Raji (cell line): ENCODE measurements around the gene SPAG4.

Source experiments
- POLR2A ChIP-seq: IDR thresholded peaks from 2 replicates; pipeline ENCODE4 v1.6.1; 2011; ENCODE audit warnings: low read depth, low read length, control low read depth; ENCODE audit not compliant: insufficient read depth

Gene SPAG4

GRCh38 chr20:35592339-35592974 is 23.2 kb upstream of the SPAG4 start:
- TF ChIP-seq POLR2A: no peak

DNA sequence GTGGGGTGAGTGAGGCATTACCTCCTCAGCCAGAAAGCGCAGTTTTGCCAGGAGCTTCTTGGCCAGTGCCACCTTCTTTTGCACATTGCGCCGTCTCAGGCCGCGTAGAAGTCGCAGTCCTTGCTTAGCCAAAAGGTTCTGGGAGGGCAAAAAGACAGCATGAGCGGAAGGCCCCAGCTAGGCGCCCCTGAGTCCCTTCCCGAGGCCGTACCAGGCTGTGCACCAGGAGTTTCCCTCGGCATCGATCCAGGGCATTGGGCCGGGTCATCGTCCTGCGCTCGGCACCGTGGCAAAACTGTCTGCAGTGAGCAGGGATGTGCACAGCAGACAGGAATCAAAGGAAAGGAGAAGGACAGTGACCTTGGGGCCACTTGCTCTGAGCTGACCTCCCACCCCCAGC is 20.2 kb upstream of the SPAG4 start:
- no peak for TF ChIP-seq POLR2A

DNA sequence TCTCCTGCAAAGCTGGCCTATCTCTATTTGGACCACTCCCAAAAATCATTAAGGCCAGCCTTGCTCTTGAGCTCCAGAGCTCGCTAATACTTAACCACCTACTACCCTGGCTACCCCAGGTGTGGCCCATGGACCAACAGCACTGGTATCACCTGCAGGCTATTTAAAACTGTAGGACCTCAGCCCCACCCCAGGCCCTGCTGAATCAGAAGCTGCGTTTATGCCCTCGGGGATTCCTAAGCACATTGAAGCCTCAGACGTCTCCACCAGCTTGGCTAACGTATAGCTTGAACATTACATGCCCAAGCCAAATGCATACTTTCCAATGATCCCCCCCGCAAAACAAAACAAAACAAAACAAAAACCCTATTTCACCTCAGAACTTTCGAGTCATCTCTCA is 19.7 kb upstream of the SPAG4 start:
- no peak for TF ChIP-seq POLR2A

DNA sequence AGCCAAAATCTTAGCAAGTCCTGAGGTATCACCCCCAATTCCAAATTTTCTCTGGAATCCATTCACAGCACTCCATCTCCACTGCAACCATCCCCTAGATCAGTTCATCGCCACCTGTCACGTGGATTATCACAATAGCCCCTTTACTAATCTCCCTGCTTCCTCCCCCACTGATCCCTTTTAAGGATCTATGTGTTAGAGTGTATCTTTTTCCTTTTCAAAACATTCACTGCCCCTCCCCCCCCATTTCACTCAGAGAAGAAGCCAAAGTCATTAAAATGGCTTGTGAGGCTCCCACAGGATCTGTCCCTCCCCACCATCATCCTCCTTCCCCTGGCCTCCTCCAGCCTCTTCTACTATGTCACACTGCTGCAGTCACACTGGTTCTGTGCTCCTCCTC is 18.4 kb upstream of the SPAG4 start:
- TF ChIP-seq POLR2A: no peak

DNA sequence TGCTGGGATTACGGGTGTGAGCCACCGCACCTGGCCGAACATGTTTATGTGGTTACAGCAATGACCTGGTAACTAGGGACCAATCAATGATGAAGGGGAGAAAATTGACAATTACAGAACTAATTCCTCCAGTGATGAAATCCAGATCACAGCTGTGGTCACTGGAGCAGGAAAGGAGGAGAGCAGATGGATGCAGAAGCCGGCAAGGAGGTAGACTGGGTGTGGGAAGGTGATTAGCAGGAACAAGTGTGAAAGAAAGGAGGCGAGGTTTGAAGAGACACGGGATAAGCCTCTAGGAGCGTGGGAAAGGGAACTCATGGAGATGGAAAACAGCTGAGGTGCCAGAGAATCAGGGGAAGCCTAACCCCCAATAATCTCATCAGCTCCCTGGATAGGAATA is 17.2 kb upstream of the SPAG4 start:
- TF ChIP-seq POLR2A: no peak

DNA sequence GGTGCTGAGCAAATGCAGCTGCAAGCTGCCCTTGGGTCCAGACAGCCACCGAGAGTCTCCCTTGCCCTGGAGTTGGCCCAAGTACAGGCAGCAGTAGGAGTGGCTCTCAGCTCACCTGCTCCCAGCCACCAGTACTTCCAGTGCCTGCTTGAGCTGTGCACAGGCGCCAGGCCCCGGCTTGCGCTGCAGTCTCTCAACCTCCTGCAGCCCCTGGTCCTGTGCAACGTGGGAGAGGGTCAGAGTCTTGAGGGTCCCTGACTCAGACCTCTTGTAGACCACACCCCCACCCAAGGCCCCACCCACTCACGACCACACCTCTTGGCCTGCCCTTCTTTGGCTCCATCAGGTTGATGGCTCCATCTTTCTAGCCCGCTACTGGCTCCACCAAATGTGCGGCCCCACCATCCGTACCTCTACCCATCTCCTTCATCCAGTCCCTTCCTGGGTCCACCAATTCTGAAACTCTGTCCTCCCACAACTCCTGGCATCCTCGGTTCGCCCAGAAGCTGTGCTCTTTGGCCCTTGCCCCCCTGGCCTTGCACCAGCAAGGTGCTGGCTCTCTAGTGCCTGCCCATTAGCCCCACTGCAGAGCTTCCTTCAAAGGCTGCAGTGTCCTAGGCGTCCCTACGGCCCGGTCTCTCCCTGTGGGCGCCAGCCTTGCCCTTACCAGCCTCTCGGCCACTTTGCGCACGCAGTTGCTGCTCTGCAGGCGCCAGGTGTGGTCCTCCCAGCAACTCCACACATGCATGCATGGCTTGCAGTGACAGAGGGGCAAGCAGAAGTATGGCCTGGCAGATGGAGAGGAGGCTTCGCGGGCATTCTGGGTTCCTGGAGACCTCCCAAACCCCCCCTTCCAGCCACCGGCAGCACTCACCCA is 16.5 kb upstream of the SPAG4 start:
- TF ChIP-seq POLR2A: no peak

- no peak for TF ChIP-seq POLR2A
These were observed 15.9 kb upstream of the SPAG4 start for GRCh38 chr20:35599776-35600120.

- TF ChIP-seq POLR2A: no peak
These were observed 15.2 kb upstream of the SPAG4 start for GRCh38 chr20:35600176-35600992.

GRCh38 chr20:35600993-35601973 is 14.3 kb upstream of the SPAG4 start:
- no peak for TF ChIP-seq POLR2A

DNA sequence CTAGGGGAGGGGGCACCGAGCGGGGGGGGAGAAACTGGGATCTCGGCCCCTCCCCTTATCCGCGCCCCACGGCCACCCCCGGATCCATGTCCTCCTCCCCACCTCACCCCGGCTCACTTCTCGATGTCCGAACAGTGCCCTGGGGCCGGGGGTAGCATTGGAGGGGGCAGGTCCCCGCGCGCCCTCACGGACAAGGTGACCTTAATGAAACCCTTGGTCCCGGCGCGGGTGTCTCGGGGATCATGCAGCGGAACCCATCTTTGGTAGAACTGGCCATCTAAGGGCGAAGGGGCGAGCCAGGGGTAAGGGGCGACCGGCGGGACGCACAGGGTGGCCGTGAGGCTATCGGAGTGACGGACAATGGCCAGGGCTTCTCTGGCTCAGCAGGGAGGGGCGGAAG is 13.6 kb upstream of the SPAG4 start:
- no peak for TF ChIP-seq POLR2A

GRCh38 chr20:35602851-35603495 is 12.7 kb upstream of the SPAG4 start:
- TF ChIP-seq POLR2A: no peak

DNA sequence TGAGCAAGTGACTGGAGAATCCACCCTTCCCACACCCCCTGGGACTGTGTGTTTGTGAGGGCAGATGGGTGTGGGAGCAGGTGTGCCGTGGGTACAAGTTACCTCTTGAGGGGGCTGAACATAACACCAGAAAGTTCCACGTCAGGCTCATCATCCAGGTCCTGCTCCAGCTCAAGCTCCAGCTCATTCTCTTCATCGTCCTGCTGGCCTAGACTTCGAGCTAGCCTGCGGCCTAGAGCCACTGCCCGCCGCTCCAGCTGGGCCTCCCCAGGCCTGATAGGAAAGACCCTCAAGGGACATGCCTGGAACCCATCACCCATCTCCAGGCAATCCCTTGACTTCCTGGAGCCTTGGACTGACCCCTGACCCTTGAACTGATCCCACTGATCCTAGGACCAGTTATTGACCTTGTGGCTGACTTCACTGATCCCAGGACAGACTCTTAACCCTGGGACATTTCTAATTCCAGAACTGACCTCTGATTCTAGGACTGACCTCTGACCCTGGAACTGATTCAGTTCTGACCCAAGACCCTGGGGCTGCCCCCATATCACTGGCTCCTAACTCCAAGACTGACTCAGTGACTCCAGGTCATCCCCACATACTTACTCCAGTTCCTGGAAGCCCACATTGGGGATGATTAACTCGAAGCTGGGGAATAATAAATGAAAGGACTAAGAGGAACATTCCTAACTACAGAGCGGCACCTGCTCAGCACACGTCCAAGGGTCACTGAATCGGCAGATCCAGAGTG is 11.8 kb upstream of the SPAG4 start:
- no peak for TF ChIP-seq POLR2A

DNA sequence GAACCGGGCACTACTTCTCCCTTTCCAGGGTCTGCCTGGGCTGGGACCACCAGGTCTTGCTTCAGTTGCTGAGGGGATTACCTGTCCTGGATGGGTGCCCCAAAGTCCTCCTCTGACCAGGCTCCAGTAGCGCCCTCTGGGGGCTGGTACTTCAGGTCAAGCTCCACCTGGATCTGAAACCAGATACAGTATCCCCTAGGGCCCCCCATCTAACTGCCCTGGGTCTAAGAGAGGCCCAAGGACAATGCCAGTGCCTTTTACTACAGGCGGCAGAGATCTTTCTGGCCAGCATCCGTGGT is 11.2 kb upstream of the SPAG4 start:
- TF ChIP-seq POLR2A: no peak

DNA sequence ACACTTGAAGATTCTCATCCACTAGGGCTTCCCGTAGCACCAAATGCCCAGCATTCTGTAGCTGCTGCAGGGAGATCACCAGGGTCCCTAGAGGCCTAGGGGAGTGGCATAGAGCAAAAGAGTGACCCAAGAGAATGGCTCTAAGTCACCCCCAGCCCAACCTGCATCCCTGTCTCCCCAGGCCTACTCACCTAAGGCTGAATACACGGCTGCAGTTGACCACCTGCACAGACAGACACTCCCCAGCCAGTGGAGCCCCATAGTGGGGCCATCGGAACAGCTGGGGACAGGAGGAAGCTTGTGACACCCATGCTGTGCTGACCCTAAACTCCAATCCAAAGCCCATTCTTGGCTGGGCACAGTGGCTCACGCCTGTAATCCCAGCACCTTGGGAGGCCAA is 9.5 kb upstream of the SPAG4 start:
- no peak for TF ChIP-seq POLR2A
